Spinal cord (tissue), 10 donors: ENCODE measurements around the gene PRKRIP1. TPM values are rescaled to one million over a fixed set of nuclear protein-coding genes. Genes with fewer than 3 reads are reported as not detected.
A peak's percentile ranks its signal among the peaks of the same experiment; 100 is the strongest.

ENCODE experiments used
- DNase-seq, 6 donors: peaks; one replicate each; pipeline versions ENCODE4 v3.0.0 to v3.0.0-alpha.2; 2013 to 2015; ENCODE audit warnings: low spot score in 6 of 6, low read depth in 4 of 6
- H3K27ac ChIP-seq: one replicate; pipeline ENCODE4 v1.5.1; 2013; ENCODE audit warnings: low read depth, low read length, control low read depth
- H3K27me3 ChIP-seq: one replicate; pipeline ENCODE4 v1.6.1; 2013; ENCODE audit warnings: low read length; ENCODE audit not compliant: control insufficient read depth, insufficient read depth
- H3K36me3 ChIP-seq: one replicate; pipeline ENCODE4 v1.6.1; 2013; ENCODE audit warnings: low read length; ENCODE audit not compliant: control insufficient read depth, insufficient read depth
- H3K4me1 ChIP-seq: one replicate; pipeline ENCODE4 v1.6.1; 2013; ENCODE audit warnings: low read length; ENCODE audit not compliant: control insufficient read depth, insufficient read depth
- H3K4me3 ChIP-seq: one replicate; pipeline ENCODE4 v1.5.1; 2013; ENCODE audit warnings: low read depth, low read length, control low read depth
- H3K9me3 ChIP-seq: one replicate; pipeline ENCODE4 v1.6.1; 2013; ENCODE audit warnings: low read length; ENCODE audit not compliant: control insufficient read depth, insufficient read depth
- WGBS: methylation state at CpG from one replicate; pipeline ENCODE4 v1.1.5; 2013; ENCODE audit warnings: missing lambda C conversion rate; ENCODE audit not compliant: insufficient coverage; 5-methylcytosine and 5-hydroxymethylcytosine counted together
- polyA plus RNA-seq, 2 donors: library from polyadenylated mRNA; unstranded; fragments of 120-200 nt; gene quantifications; one replicate each; pipeline ENCODE4 v1.2.1, GENCODE V29; 2013; ENCODE audit not compliant: insufficient read length in 2 of 2
- total RNA-seq, 2 donors: library from RNA; depleted of rRNA in 1 of 2; stranded (reverse); fragments of 120-200 nt in 1 of 2; fragments of >200 nt in 1 of 2; gene quantifications; one replicate each; pipeline versions ENCODE4 v1.2.3 to v1.2.4, GENCODE V29; 2013 to 2014
- donor health status: healthy.

The PRKRIP1 gene
- total and polyA plus RNA-seq, 4 donors, result 17.0 to 57.8 (median 41.1) TPM

- peaks cover 76% of the 10 kb centered on the region for H3K36me3 ChIP-seq
- H3K27ac ChIP-seq, result no peak overlapping the region
- H3K4me3 ChIP-seq, result no peak overlapping the region
- WGBS, result 74% methylated on average over 25 of the region's 25 CpGs
- DNase-seq, result no peak
- H3K27me3 ChIP-seq, result no peaks in the 10 kb centered on the region
- peaks cover 11% of the 10 kb centered on the region for H3K4me1 ChIP-seq
- H3K9me3 ChIP-seq, result no peaks in the 10 kb centered on the region
Measured at GRCh38 chr7:102425639-102426267, 29.6 kb downstream of the PRKRIP1 start.

DNA sequence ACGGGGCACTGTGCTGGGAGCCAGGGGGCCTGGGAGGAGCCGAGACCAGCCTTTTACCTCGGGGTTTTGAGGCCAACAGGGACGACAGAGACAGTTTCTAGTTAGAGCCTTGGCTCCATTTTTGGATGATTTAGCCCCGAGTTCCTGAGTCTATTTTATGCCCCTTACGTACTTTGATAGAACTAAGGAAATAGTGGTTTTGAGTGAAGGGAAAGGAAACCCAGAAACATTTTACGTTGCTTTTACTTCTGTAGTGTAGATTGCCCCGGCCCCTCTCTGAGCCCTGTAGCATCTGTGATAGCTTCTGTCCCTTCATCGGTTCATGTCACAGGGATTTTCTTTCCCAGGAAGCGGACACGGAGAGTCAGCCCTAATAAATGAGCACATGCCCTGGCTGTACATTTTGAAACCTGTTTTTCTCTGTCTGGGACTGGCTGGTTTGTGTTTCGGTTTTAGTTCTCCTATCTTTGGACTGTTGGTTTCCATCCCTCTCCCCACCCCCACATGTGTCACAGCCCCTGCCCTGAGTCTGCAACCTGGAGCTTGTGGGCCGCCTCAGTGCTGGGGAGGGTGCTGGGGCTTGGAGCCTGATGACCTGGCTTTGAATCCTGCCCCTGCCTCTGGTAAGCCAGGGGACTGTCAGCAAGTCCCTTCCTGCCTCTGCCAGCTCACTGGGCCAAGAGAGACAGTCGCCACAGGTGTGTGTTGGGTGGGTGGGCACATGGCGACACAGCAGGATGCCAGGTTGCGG lies 30.3 kb downstream of the PRKRIP1 start:
- peaks cover 70% of the 10 kb centered on the region for H3K36me3 ChIP-seq
- no peaks in the 10 kb centered on the region for H3K9me3 ChIP-seq
- no peak overlapping the region for H3K27ac ChIP-seq
- H3K27me3 ChIP-seq, result no peaks in the 10 kb centered on the region
- 94% methylated on average over 12 of the region's 16 CpGs for WGBS
- peaks cover 11% of the 10 kb centered on the region for H3K4me1 ChIP-seq
- no peak for DNase-seq
- H3K4me3 ChIP-seq, result no peak overlapping the region

GRCh38 chr7:102427019-102427405 lies 30.8 kb downstream of the PRKRIP1 start:
- no CpG with 5 or more reads among the region's 5 CpGs for WGBS
- H3K36me3 ChIP-seq, result peaks cover 67% of the 10 kb centered on the region
- no peaks in the 10 kb centered on the region for H3K9me3 ChIP-seq
- no peak overlapping the region for H3K27ac ChIP-seq
- peaks cover 16% of the 10 kb centered on the region for H3K4me1 ChIP-seq
- no peak overlapping the region for H3K4me3 ChIP-seq
- no peaks in the 10 kb centered on the region for H3K27me3 ChIP-seq
- no peak for DNase-seq

GRCh38 chr7:102429141-102429899 lies 33.2 kb downstream of the PRKRIP1 start:
- Histone ChIP-seq H3K36me3 (peaks cover 46% of the 10 kb centered on the region), H3K4me3 (no peak overlapping the region), H3K27ac (no peak overlapping the region), H3K9me3 (no peaks in the 10 kb centered on the region), H3K4me1 (peaks cover 31% of the 10 kb centered on the region), H3K27me3 (no peaks in the 10 kb centered on the region)
- no peak for DNase-seq
- WGBS, result 97% methylated on average over 10 of the region's 10 CpGs

- Histone ChIP-seq H3K36me3 (peaks cover 29% of the 10 kb centered on the region), H3K27me3 (no peaks in the 10 kb centered on the region), H3K9me3 (no peaks in the 10 kb centered on the region), H3K4me3 (no peak overlapping the region), H3K4me1 (peaks cover 43% of the 10 kb centered on the region), H3K27ac (peak overlapping the region; percentile 40)
- whole genome bisulfite sequencing, result 31% methylated on average over 17 of the region's 17 CpGs
- DNase-seq, result peak in 2 of 6 donors; percentile 79 to 82
Measured at GRCh38 chr7:102431617-102432298, 35.6 kb downstream of the PRKRIP1 start.

DNA sequence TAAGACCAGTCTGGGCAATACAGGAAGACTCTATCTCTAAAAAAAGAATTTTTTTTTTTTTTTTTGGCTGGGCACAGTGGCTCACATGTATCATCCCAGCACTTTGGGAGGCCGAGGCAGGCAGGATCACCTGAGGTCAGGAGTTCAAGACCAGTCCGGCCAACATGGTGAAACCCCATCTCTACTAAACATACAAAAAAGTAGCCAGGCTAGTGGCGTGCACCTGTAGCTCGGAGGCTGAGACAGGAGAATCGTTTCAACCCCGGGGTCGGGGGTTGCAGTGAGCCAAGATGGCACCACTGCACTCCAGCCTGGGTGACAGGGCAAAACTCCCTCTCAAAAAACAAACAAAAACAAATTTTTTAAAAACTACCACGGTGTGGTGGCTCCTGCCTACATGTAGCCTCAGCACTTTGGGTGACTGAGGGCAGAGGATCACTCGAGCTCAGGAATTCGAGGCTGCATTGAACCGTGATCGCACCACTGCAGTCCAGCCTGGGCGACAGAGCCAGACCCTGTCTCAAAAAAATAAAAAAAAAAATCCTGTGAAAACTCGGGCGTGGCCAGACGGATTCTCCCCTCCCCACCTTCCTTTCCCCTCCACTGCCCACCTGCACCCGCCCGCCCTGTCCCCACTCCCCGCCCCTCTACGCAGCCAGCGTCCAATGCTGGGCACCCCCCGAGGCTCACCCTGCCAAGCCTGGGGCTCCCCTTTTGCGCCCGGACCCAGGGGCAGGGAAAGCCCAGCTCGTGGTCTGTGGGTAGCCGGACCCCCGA lies 36.5 kb downstream of the PRKRIP1 start:
- peak in 2 of 6 donors; percentile 29 to 67 for DNase-seq
- Histone ChIP-seq H3K27ac (peak overlapping the region; percentile 40), H3K9me3 (no peaks in the 10 kb centered on the region), H3K36me3 (peaks cover 27% of the 10 kb centered on the region), H3K4me1 (peaks cover 43% of the 10 kb centered on the region), H3K27me3 (no peaks in the 10 kb centered on the region), H3K4me3 (peak overlapping the region; percentile 55)
- WGBS, result 12% methylated on average over 22 of the region's 27 CpGs

- peaks cover 43% of the 10 kb centered on the region for H3K4me1 ChIP-seq
- under 1% methylated on average over 79 of the region's 90 CpGs for WGBS
Measured at GRCh38 chr7:102433219-102434038, 37.3 kb downstream of the PRKRIP1 start, which contains the start of gene ORAI2. TSS of gene ORAI2 (plus strand) at chr7:102433575. CDS start at chr7:102438957, 5,382 bp downstream.

DNA sequence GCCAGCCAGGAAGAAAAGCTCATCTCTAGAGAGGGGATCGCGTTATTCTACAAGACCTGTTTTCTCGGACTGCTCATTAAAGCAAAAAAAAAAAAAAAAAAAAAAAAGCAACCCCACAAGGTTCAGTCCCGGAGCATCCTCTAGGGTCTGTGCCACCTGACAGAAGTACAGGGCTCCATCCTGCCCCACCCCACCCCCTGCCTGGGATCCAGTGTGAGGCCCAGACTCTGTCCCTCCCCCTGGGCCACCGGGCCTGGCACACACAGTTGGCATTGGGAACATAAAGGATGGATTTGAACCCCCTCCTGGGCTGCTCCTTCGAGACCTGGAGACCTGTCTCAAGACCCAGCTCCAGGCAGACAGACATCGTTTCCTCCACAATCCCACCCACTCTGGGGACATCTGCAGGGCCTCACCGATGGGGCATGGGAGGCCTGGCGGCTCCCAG lies 37.9 kb downstream of the PRKRIP1 start:
- Histone ChIP-seq H3K27ac (peak overlapping the region; percentile 47), H3K4me1 (peaks cover 43% of the 10 kb centered on the region), H3K27me3 (no peaks in the 10 kb centered on the region), H3K36me3 (peaks cover 38% of the 10 kb centered on the region), H3K9me3 (no peaks in the 10 kb centered on the region), H3K4me3 (peak overlapping the region; percentile 78)
- WGBS, result 48% methylated on average over 4 of the region's 9 CpGs
- no peak for DNase-seq

More at GRCh38 chr7:102433219-102434038, 37.3 kb downstream of the PRKRIP1 start, which contains the start of gene ORAI2:
- no peaks in the 10 kb centered on the region for H3K9me3 ChIP-seq
- peak in 5 of 6 donors; percentile 61 to 94 (median 75) for DNase-seq
- H3K36me3 ChIP-seq, result peaks cover 33% of the 10 kb centered on the region
- peak within 1 kb of the TSS; percentile 47 for H3K27ac ChIP-seq
- H3K4me3 ChIP-seq, result peak within 1 kb of the TSS; percentile 78
- H3K27me3 ChIP-seq, result no peaks in the 10 kb centered on the region
